Trophoblast cell (in vitro differentiated cells and primary cell): ENCODE results near the gene IGF2BP1.

Experiments used
- DNase-seq, 2 donors: peaks; one replicate each; pipeline ENCODE4 v3.0.0-alpha.2; 2016
- H2AFZ ChIP-seq: 2 replicates; pipeline ENCODE4 v1.6.1; 2013; ENCODE audit warnings: low read length, moderate library complexity, mild to moderate bottlenecking; ENCODE audit not compliant: insufficient read depth, poor library complexity
- H2AK5ac ChIP-seq: 2 replicates; pipeline ENCODE4 v1.6.1; 2013; ENCODE audit warnings: mild to moderate bottlenecking, low read length
- H2BK120ac ChIP-seq: 2 replicates; pipeline ENCODE4 v1.6.1; 2013; ENCODE audit warnings: low read length, mild to moderate bottlenecking, moderate library complexity; ENCODE audit not compliant: insufficient read depth, poor library complexity
- H2BK12ac ChIP-seq: 2 replicates; pipeline ENCODE4 v1.6.1; 2013; ENCODE audit warnings: mild to moderate bottlenecking, low read length, moderate library complexity
- H2BK5ac ChIP-seq: 2 replicates; pipeline ENCODE4 v1.6.1; 2013; ENCODE audit warnings: low read length, low read depth, moderate library complexity, mild to moderate bottlenecking; ENCODE audit not compliant: poor library complexity
- H3K14ac ChIP-seq: 2 replicates; pipeline ENCODE4 v1.6.1; 2013; ENCODE audit warnings: mild to moderate bottlenecking, low read length
- H3K18ac ChIP-seq: 2 replicates; pipeline ENCODE4 v1.6.1; 2013; ENCODE audit warnings: mild to moderate bottlenecking, low read length
- H3K23ac ChIP-seq: 2 replicates; pipeline ENCODE4 v1.6.1; 2013; ENCODE audit warnings: low read length
- H3K27ac ChIP-seq: 2 replicates; pipeline ENCODE4 v1.5.1; 2013; ENCODE audit warnings: low read depth, mild to moderate bottlenecking, inconsistent platforms, low read length, moderate library complexity
- H3K27me3 ChIP-seq: 2 replicates; pipeline ENCODE4 v1.6.1; 2013; ENCODE audit warnings: inconsistent platforms, mild to moderate bottlenecking, low read length, moderate library complexity; ENCODE audit not compliant: insufficient read depth
- H3K36me3 ChIP-seq, 2 experiments: 1 replicate in 1 of 2; 2 replicates in 1 of 2; pipeline ENCODE4 v1.6.1; 2013; ENCODE audit warnings: low read length in 2 of 2, mild to moderate bottlenecking in 2 of 2, moderate library complexity in 1 of 2; ENCODE audit not compliant: insufficient read depth in 2 of 2, control insufficient read depth in 1 of 2
- H3K4ac ChIP-seq: 2 replicates; pipeline ENCODE4 v1.6.1; 2013; ENCODE audit warnings: low read depth, mild to moderate bottlenecking, low read length, moderate library complexity
- H3K4me1 ChIP-seq, 2 experiments: 1 replicate in 1 of 2; 2 replicates in 1 of 2; pipeline ENCODE4 v1.6.1; 2013; ENCODE audit warnings: low read length in 2 of 2, mild to moderate bottlenecking in 2 of 2, moderate library complexity in 1 of 2; ENCODE audit not compliant: insufficient read depth in 2 of 2, control insufficient read depth in 1 of 2
- H3K4me2 ChIP-seq: 2 replicates; pipeline ENCODE4 v1.6.1; 2013; ENCODE audit warnings: inconsistent platforms, mild to moderate bottlenecking, low read length, moderate library complexity
- H3K4me3 ChIP-seq: 2 replicates; pipeline ENCODE4 v1.5.1; 2013; ENCODE audit warnings: mild to moderate bottlenecking, low read depth, low read length, inconsistent platforms
- H3K79me1 ChIP-seq: one replicate; pipeline ENCODE4 v1.6.1; 2013; ENCODE audit warnings: low read length
- H3K79me2 ChIP-seq: 2 replicates; pipeline ENCODE4 v1.6.1; 2013; ENCODE audit warnings: low read length, mild to moderate bottlenecking; ENCODE audit not compliant: control insufficient read depth, insufficient read depth, poor library complexity
- H3K9ac ChIP-seq: 2 replicates; pipeline ENCODE4 v1.6.1; 2013; ENCODE audit warnings: mild to moderate bottlenecking, low read length
- H3K9me3 ChIP-seq: 2 replicates; pipeline ENCODE4 v1.6.1; 2013; ENCODE audit warnings: low read depth, mild to moderate bottlenecking, control low read depth, inconsistent platforms, low read length; ENCODE audit not compliant: insufficient read depth
- H4K12ac ChIP-seq: 2 replicates; pipeline ENCODE4 v1.6.1; 2013; ENCODE audit warnings: low read depth, mild to moderate bottlenecking, low read length, moderate library complexity
- H4K8ac ChIP-seq: 2 replicates; pipeline ENCODE4 v1.6.1; 2013; ENCODE audit warnings: low read depth, mild to moderate bottlenecking, low read length, moderate library complexity
- H4K91ac ChIP-seq: one replicate; pipeline ENCODE4 v1.6.1; 2013; ENCODE audit warnings: low read depth, mild to moderate bottlenecking, low read length, moderate library complexity
- WGBS: extraction: QIAGEN DNeasy Blood & Tissue Kit; methylation state at CpG from one replicate; pipeline ENCODE4 v1.1.7; 2013; ENCODE audit warnings: missing lambda C conversion rate; ENCODE audit not compliant: insufficient read length, insufficient coverage; ENCODE audit errors: extremely low coverage; 5-methylcytosine and 5-hydroxymethylcytosine counted together

Gene IGF2BP1

GRCh38 chr17:48972749-48973097, 24.5 kb upstream of the IGF2BP1 start:
- H2AK5ac ChIP-seq, result peak overlapping the region; percentile 16
- no peaks in the 10 kb centered on the region for H3K9me3 ChIP-seq
- peak overlapping the region; percentile 64 for H2BK12ac ChIP-seq
- peaks cover 35% of the 10 kb centered on the region for H3K79me1 ChIP-seq
- no peaks in the 10 kb centered on the region for H3K27me3 ChIP-seq
- H3K27ac ChIP-seq, result peak overlapping the region; percentile 99
- peak overlapping the region; percentile 84 for H2BK5ac ChIP-seq
- H4K12ac ChIP-seq, result no peak overlapping the region
- peak overlapping the region; percentile 45 for H3K14ac ChIP-seq
- DNase-seq, result no peak
- H4K8ac ChIP-seq, result peak overlapping the region; percentile 40
- peaks cover 26 to 34% of the 10 kb centered on the region in 2 experiments for H3K4me1 ChIP-seq
- peak overlapping the region; percentile 89 for H2BK120ac ChIP-seq
- no CpG with 5 or more reads among the region's 7 CpGs for WGBS
- H3K79me2 ChIP-seq, result peaks cover 3% of the 10 kb centered on the region
- peak overlapping the region; percentile 47 for H3K4me2 ChIP-seq
- H4K91ac ChIP-seq, result peak overlapping the region; percentile 82
- no peak overlapping the region for H3K23ac ChIP-seq
- no peak overlapping the region for H3K9ac ChIP-seq
- H3K36me3 ChIP-seq, result no peaks in the 10 kb centered on the region
- H2AFZ ChIP-seq, result no peak overlapping the region
- no peak overlapping the region for H3K4me3 ChIP-seq
- H3K4ac ChIP-seq, result peak overlapping the region; percentile 35
- H3K18ac ChIP-seq, result peak overlapping the region; percentile 38

GRCh38 chr17:48973806-48974205, 23.4 kb upstream of the IGF2BP1 start:
- DNase-seq, result no peak
- peak overlapping the region; percentile 83 for H4K91ac ChIP-seq
- H4K12ac ChIP-seq, result no peak overlapping the region
- no peaks in the 10 kb centered on the region for H3K36me3 ChIP-seq
- H3K14ac ChIP-seq, result peak overlapping the region; percentile 54
- H3K79me1 ChIP-seq, result peaks cover 35% of the 10 kb centered on the region
- peak overlapping the region; percentile 89 for H2BK120ac ChIP-seq
- H3K27me3 ChIP-seq, result no peaks in the 10 kb centered on the region
- H3K23ac ChIP-seq, result no peak overlapping the region
- peak overlapping the region; percentile 6 for H3K4ac ChIP-seq
- H3K4me2 ChIP-seq, result no peak overlapping the region
- no CpG with 5 or more reads among the region's 3 CpGs for WGBS
- peak overlapping the region; percentile 91 for H2BK12ac ChIP-seq
- H3K9ac ChIP-seq, result no peak overlapping the region
- H4K8ac ChIP-seq, result no peak overlapping the region
- peak overlapping the region; percentile 74 for H2BK5ac ChIP-seq
- H3K4me1 ChIP-seq, result peaks cover 26 to 34% of the 10 kb centered on the region in 2 experiments
- H3K4me3 ChIP-seq, result no peak overlapping the region
- peak overlapping the region; percentile 17 for H2AFZ ChIP-seq
- no peaks in the 10 kb centered on the region for H3K9me3 ChIP-seq
- no peak overlapping the region for H3K18ac ChIP-seq
- peaks cover 3% of the 10 kb centered on the region for H3K79me2 ChIP-seq
- H3K27ac ChIP-seq, result peak overlapping the region; percentile 99
- H2AK5ac ChIP-seq, result peak overlapping the region; percentile 53

- Histone ChIP-seq H3K79me1 (no peaks in the 10 kb centered on the region), H4K91ac (no peak overlapping the region), H3K4me2 (no peak overlapping the region), H3K79me2 (no peaks in the 10 kb centered on the region), H3K18ac (no peak overlapping the region), H3K14ac (no peak overlapping the region), H3K9ac (no peak overlapping the region), H3K4me3 (no peak overlapping the region), H2BK5ac (no peak overlapping the region), H3K36me3 (no peaks in the 10 kb centered on the region), H3K23ac (no peak overlapping the region), H3K27ac (no peak overlapping the region), H4K12ac (no peak overlapping the region), H2AFZ (no peak overlapping the region), H2AK5ac (no peak overlapping the region), H3K4ac (no peak overlapping the region), H2BK120ac (no peak overlapping the region), H4K8ac (no peak overlapping the region), H3K4me1 (no peaks in the 10 kb centered on the region), H3K9me3 (no peaks in the 10 kb centered on the region), H3K27me3 (no peaks in the 10 kb centered on the region), H2BK12ac (no peak overlapping the region)
- WGBS, result no CpG with 5 or more reads among the region's 3 CpGs
- DNase-seq, result no peak
These were observed 15.2 kb upstream of the IGF2BP1 start for GRCh38 chr17:48981927-48982539.

GRCh38 chr17:48985436-48986245, 11.5 kb upstream of the IGF2BP1 start:
- H4K12ac ChIP-seq, result no peak overlapping the region
- H2BK12ac ChIP-seq, result no peak overlapping the region
- no peaks in the 10 kb centered on the region for H3K36me3 ChIP-seq
- no peaks in the 10 kb centered on the region for H3K9me3 ChIP-seq
- H3K4ac ChIP-seq, result no peak overlapping the region
- no peak overlapping the region for H3K4me3 ChIP-seq
- no peak overlapping the region for H3K23ac ChIP-seq
- H3K14ac ChIP-seq, result no peak overlapping the region
- no peaks in the 10 kb centered on the region for H3K4me1 ChIP-seq
- H3K9ac ChIP-seq, result no peak overlapping the region
- H2AK5ac ChIP-seq, result no peak overlapping the region
- H2BK5ac ChIP-seq, result no peak overlapping the region
- no peak overlapping the region for H2BK120ac ChIP-seq
- no peak overlapping the region for H2AFZ ChIP-seq
- no peak overlapping the region for H3K18ac ChIP-seq
- no peak for DNase-seq
- no peaks in the 10 kb centered on the region for H3K79me2 ChIP-seq
- no peak overlapping the region for H3K27ac ChIP-seq
- H3K27me3 ChIP-seq, result no peaks in the 10 kb centered on the region
- no peak overlapping the region for H4K8ac ChIP-seq
- H4K91ac ChIP-seq, result no peak overlapping the region
- no CpG with 5 or more reads among the region's 13 CpGs for WGBS
- no peak overlapping the region for H3K4me2 ChIP-seq
- H3K79me1 ChIP-seq, result peaks cover 2% of the 10 kb centered on the region
